ENCODE data around the gene PLPP4.

PLPP4 gene

GRCh38 chr10:120578890-120579289, 121.9 kb downstream of the PLPP4 start:
- no peak for DNase-seq (ENCODE audit: low read depth)

GRCh38 chr10:120580918-120581895, 124.2 kb downstream of the PLPP4 start:
- no peak for DNase-seq (ENCODE audit: low read depth)

GRCh38 chr10:120582753-120583152, 125.7 kb downstream of the PLPP4 start:
- DNase-seq (ENCODE audit: low read depth) = no peak

GRCh38 chr10:120583424-120584108, 126.5 kb downstream of the PLPP4 start:
- DNase-seq (ENCODE audit: low read depth) = no peak

GRCh38 chr10:120584786-120585185, 127.8 kb downstream of the PLPP4 start:
- no peak for DNase-seq (ENCODE audit: low read depth)

GRCh38 chr10:120586471-120586872, 129.4 kb downstream of the PLPP4 start:
- DNase-seq (ENCODE audit: low read depth) = no peak

- DNase-seq (ENCODE audit: low read depth) = no peak
Observed at GRCh38 chr10:120587061-120587460, 130.0 kb downstream of the PLPP4 start.

GRCh38 chr10:120588311-120588710, 131.3 kb downstream of the PLPP4 start:
- no peak for DNase-seq (ENCODE audit: low read depth)

- no peak for DNase-seq (ENCODE audit: low read depth)
Observed at GRCh38 chr10:120593693-120594092, 136.7 kb downstream of the PLPP4 start.

GRCh38 chr10:120597902-120598301, 140.9 kb downstream of the PLPP4 start:
- DNase-seq (ENCODE audit: low read depth) = no peak

GRCh38 chr10:120598386-120598785, 141.4 kb downstream of the PLPP4 start:
- DNase-seq (ENCODE audit: low read depth) = no peak

GRCh38 chr10:120599200-120599724, 142.2 kb downstream of the PLPP4 start:
- DNase-seq (ENCODE audit: low read depth) = no peak

- DNase-seq (ENCODE audit: low read depth) = no peak
Observed at GRCh38 chr10:120600871-120601649, 144.0 kb downstream of the PLPP4 start.

- DNase-seq (ENCODE audit: low read depth) = no peak
Observed at GRCh38 chr10:120601999-120602398, 145.0 kb downstream of the PLPP4 start.

- no peak for DNase-seq (ENCODE audit: low read depth)
Observed at GRCh38 chr10:120605410-120605809, 148.4 kb downstream of the PLPP4 start.

GRCh38 chr10:120606051-120606764, 149.2 kb downstream of the PLPP4 start:
- DNase-seq (ENCODE audit: low read depth) = no peak

- no peak for DNase-seq (ENCODE audit: low read depth)
Observed at GRCh38 chr10:120607016-120607709, 150.1 kb downstream of the PLPP4 start.

GRCh38 chr10:120607710-120608703, 151.0 kb downstream of the PLPP4 start:
- DNase-seq (ENCODE audit: low read depth) = no peak

- DNase-seq (ENCODE audit: low read depth) = no peak
Observed at GRCh38 chr10:120609006-120609405, 152.0 kb downstream of the PLPP4 start.

GRCh38 chr10:120610791-120611190, 153.8 kb downstream of the PLPP4 start:
- DNase-seq (ENCODE audit: low read depth) = no peak

All from fibroblast of the conjunctiva (primary cell).